Neural crest cell (in vitro differentiated cells): ENCODE results near the gene CLASP1. TPM values are rescaled to one million over a fixed set of nuclear protein-coding genes. Genes with fewer than 3 reads are reported as not detected.

Experiments
- DNase-seq: peaks from one replicate; pipeline ENCODE4 v3.0.0; 2021; ENCODE audit warnings: low read depth, mixed read lengths, low spot score
- H3K27ac Mint-ChIP-seq: one replicate; pipeline ENCODE4 v1.8.0; 2021; ENCODE audit warnings: mild to moderate bottlenecking, mixed read lengths; ENCODE audit not compliant: unreplicated experiment
- H3K27me3 Mint-ChIP-seq: 2 replicates; pipeline ENCODE4 v1.8.0; 2021; ENCODE audit warnings: low read depth, mild to moderate bottlenecking, mixed read lengths
- H3K36me3 Mint-ChIP-seq: 2 replicates; pipeline ENCODE4 v1.8.0; 2021; ENCODE audit warnings: low read depth, mild to moderate bottlenecking, mixed read lengths
- H3K4me1 Mint-ChIP-seq: 2 replicates; pipeline ENCODE4 v1.8.0; 2021; ENCODE audit warnings: mixed read lengths
- H3K4me3 Mint-ChIP-seq: one replicate; pipeline ENCODE4 v1.8.0; 2021; ENCODE audit warnings: mild to moderate bottlenecking, mixed read lengths
- H3K9me3 Mint-ChIP-seq: 2 replicates; pipeline ENCODE4 v1.8.0; 2021; ENCODE audit warnings: mixed read lengths
- CTCF ChIP-seq: fragments of 200-600 bp; sonication (generic); conservative IDR thresholded peaks from 2 replicates; pipeline ENCODE4 v1.5.0; 2021; ENCODE audit warnings: antibody characterized with exemption, mild to moderate bottlenecking
- total RNA-seq: library from RNA; stranded (reverse); gene quantifications from 2 replicates; pipeline ENCODE4 v1.2.1, GENCODE V29; 2021

Gene CLASP1
- total RNA-seq, 1 donor from 2014 or later, result 95.8 TPM

- DNase-seq, result no peak
- Mint-ChIP-seq H3K27ac (peak overlapping the region; percentile 76), H3K9me3 (peaks cover 3% of the 10 kb centered on the region), H3K4me3 (no peak overlapping the region), H3K4me1 (peaks cover 35% of the 10 kb centered on the region), H3K36me3 (peaks cover 21% of the 10 kb centered on the region), H3K27me3 (no peaks in the 10 kb centered on the region)
- TF ChIP-seq CTCF, result no peak
Observed at GRCh38 chr2:121605820-121606733, 43.2 kb downstream of the CLASP1 start.

GRCh38 chr2:121603185-121603584 is 46.1 kb downstream of the CLASP1 start:
- peaks cover 26% of the 10 kb centered on the region for H3K36me3 Mint-ChIP-seq
- no peak for DNase-seq
- no peak for TF ChIP-seq CTCF
- H3K9me3 Mint-ChIP-seq, result no peaks in the 10 kb centered on the region
- H3K4me3 Mint-ChIP-seq, result no peak overlapping the region
- peaks cover 27% of the 10 kb centered on the region for H3K4me1 Mint-ChIP-seq
- H3K27me3 Mint-ChIP-seq, result no peaks in the 10 kb centered on the region
- no peak overlapping the region for H3K27ac Mint-ChIP-seq

GRCh38 chr2:121599963-121600651 is 49.2 kb downstream of the CLASP1 start:
- no peak for TF ChIP-seq CTCF
- peaks cover 19% of the 10 kb centered on the region for H3K4me1 Mint-ChIP-seq

GRCh38 chr2:121598087-121598486 is 51.2 kb downstream of the CLASP1 start:
- H3K36me3 Mint-ChIP-seq, result peaks cover 15% of the 10 kb centered on the region
- no peak for DNase-seq
- H3K9me3 Mint-ChIP-seq, result no peaks in the 10 kb centered on the region
- no peaks in the 10 kb centered on the region for H3K27me3 Mint-ChIP-seq
- H3K4me3 Mint-ChIP-seq, result no peak overlapping the region
- peaks cover 21% of the 10 kb centered on the region for H3K4me1 Mint-ChIP-seq
- H3K27ac Mint-ChIP-seq, result no peak overlapping the region
- no peak for TF ChIP-seq CTCF

More at GRCh38 chr2:121599963-121600651, 49.2 kb downstream of the CLASP1 start:
- H3K27me3 Mint-ChIP-seq, result no peaks in the 10 kb centered on the region
- H3K4me3 Mint-ChIP-seq, result no peak overlapping the region
- peaks cover 20% of the 10 kb centered on the region for H3K36me3 Mint-ChIP-seq
- no peak overlapping the region for H3K27ac Mint-ChIP-seq
- H3K9me3 Mint-ChIP-seq, result no peaks in the 10 kb centered on the region
- no peak for DNase-seq

GRCh38 chr2:121596221-121597080 is 52.8 kb downstream of the CLASP1 start:
- TF ChIP-seq CTCF, result peak; percentile 55
- H3K4me3 Mint-ChIP-seq, result no peak overlapping the region
- no peaks in the 10 kb centered on the region for H3K9me3 Mint-ChIP-seq
- H3K36me3 Mint-ChIP-seq, result peaks cover 10% of the 10 kb centered on the region
- no peak for DNase-seq
- H3K27me3 Mint-ChIP-seq, result no peaks in the 10 kb centered on the region
- H3K4me1 Mint-ChIP-seq, result peaks cover 22% of the 10 kb centered on the region
- peak overlapping the region; percentile 9 for H3K27ac Mint-ChIP-seq
